Stimulated activated memory B cell treated with anti-CD40 and anti-IgM and Interleukin-4, amounts not matched to agents 10 μg/mL and 1 μg/mL and 100 μg/mL, for 72 hours (primary cell): Measurements from ENCODE around the gene SULT4A1.
A peak's percentile ranks its signal among the peaks of the same experiment; 100 is the strongest.

Source experiments
- ATAC-seq: fragments of 150-1000 bp; cut with Tn5 transposase; 2 replicates; pipeline ENCODE4 v1.10.0; 2021
- H3K27ac Mint-ChIP-seq: one replicate; pipeline ENCODE4 v1.8.0; 2022; ENCODE audit warnings: mild to moderate bottlenecking, mixed read lengths
- H3K27me3 Mint-ChIP-seq: one replicate; pipeline ENCODE4 v1.8.0; 2022; ENCODE audit warnings: mixed read lengths
- H3K36me3 Mint-ChIP-seq: one replicate; pipeline ENCODE4 v1.8.0; 2022; ENCODE audit warnings: mixed read lengths
- H3K4me1 Mint-ChIP-seq: one replicate; pipeline ENCODE4 v1.8.0; 2022; ENCODE audit warnings: mixed read lengths
- H3K4me3 Mint-ChIP-seq: one replicate; pipeline ENCODE4 v1.8.0; 2022; ENCODE audit warnings: mild to moderate bottlenecking, moderate library complexity, mixed read lengths
- H3K9me3 Mint-ChIP-seq: one replicate; pipeline ENCODE4 v1.8.0; 2022; ENCODE audit warnings: mixed read lengths

Gene SULT4A1

DNA sequence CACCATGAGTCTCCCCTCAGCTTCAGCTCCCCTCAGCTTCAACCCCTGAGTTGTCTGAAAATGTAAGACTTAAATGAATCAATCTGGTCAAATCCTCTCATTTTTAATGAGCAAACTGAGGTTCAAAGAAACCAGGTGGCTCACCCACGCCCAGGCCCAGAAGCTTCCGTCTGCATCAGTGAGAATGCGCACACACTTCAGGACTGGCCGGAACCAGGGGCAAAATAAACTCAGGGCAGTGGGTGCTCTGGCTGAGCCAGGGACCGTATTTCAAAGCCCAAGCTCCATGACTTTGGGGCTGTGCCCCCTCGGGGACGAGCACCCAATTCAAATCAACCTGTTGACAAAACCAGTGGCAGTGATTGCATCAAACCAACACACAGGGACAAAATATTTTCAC is 3.1 kb downstream of the SULT4A1 start:
- no peaks in the 10 kb centered on the region for H3K4me1 Mint-ChIP-seq
- no peak overlapping the region for H3K4me3 Mint-ChIP-seq
- H3K9me3 Mint-ChIP-seq = peaks cover 7% of the 10 kb centered on the region
- no peak overlapping the region for H3K27ac Mint-ChIP-seq
- H3K36me3 Mint-ChIP-seq = no peaks in the 10 kb centered on the region
- peaks cover 74% of the 10 kb centered on the region for H3K27me3 Mint-ChIP-seq
- no peak for ATAC-seq

DNA sequence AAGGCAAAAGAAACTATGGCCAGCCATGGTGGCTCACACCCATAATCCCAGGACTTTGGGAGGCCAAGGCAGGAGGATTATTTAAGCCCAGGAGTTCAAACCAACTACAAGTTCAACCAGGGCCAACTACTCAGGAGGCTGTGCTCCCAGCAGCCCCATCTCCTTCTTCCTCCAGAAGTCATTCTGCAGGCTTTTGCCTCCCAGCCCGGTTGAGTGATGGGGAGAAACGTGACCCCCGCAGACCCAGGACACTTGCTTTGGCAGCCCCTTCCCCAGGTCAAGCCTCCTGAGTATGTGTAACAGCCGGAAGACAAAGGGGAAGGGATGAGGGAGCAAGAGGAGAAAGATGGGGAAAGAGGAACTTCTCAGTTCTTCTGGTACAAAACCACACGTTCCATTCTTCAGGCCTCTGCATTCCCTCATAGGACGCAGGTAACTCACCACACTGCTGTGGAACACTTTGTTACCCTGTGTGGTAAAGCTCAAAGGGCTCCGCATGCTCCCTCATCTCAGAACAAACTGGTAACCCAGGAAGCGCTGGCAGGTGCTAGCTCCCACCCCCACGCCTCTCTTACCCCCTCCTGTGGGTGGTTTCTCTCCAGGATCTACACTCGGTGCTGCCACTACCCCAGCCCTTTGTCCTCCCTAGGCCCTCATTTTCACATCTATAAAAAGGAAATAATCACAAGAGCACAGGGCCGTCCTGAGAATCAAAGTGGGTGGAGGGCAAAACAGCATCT is 4.0 kb downstream of the SULT4A1 start:
- Mint-ChIP-seq H3K9me3 (peaks cover 7% of the 10 kb centered on the region), H3K4me3 (no peak overlapping the region), H3K27me3 (peaks cover 74% of the 10 kb centered on the region), H3K4me1 (no peaks in the 10 kb centered on the region), H3K36me3 (no peaks in the 10 kb centered on the region), H3K27ac (no peak overlapping the region)
- no peak for ATAC-seq

DNA sequence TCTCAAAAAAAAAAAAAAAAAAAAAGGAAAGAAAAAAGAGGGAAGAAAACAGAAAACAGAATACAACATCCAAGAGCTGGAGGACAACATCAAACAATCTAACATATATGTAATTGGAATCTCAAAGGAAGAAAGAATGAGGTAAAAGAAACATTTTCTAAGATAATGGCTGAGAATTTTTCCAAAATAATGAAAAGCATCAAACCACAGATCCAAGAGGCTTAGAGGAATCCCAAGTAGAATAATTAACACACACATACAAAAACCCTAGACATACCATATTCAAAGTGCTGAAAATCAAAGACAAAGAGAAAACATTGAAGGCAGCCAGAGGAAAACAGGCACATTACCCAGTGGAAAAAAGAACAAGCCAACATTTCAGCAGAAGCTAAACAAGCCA is 4.9 kb downstream of the SULT4A1 start:
- Mint-ChIP-seq H3K27me3 (peaks cover 74% of the 10 kb centered on the region), H3K9me3 (peaks cover 7% of the 10 kb centered on the region), H3K4me3 (no peak overlapping the region), H3K27ac (no peak overlapping the region), H3K36me3 (no peaks in the 10 kb centered on the region), H3K4me1 (no peaks in the 10 kb centered on the region)
- ATAC-seq = no peak

- Mint-ChIP-seq H3K4me1 (no peaks in the 10 kb centered on the region), H3K27ac (no peak overlapping the region), H3K4me3 (no peak overlapping the region), H3K27me3 (peaks cover 79% of the 10 kb centered on the region), H3K9me3 (peaks cover 7% of the 10 kb centered on the region), H3K36me3 (no peaks in the 10 kb centered on the region)
- ATAC-seq = no peak
Measured at GRCh38 chr22:43855431-43855830, 6.9 kb downstream of the SULT4A1 start.

GRCh38 chr22:43854786-43855271 is 7.5 kb downstream of the SULT4A1 start:
- H3K36me3 Mint-ChIP-seq = no peaks in the 10 kb centered on the region
- H3K27ac Mint-ChIP-seq = no peak overlapping the region
- H3K27me3 Mint-ChIP-seq = peaks cover 76% of the 10 kb centered on the region
- no peak for ATAC-seq
- H3K9me3 Mint-ChIP-seq = peaks cover 7% of the 10 kb centered on the region
- no peaks in the 10 kb centered on the region for H3K4me1 Mint-ChIP-seq
- H3K4me3 Mint-ChIP-seq = no peak overlapping the region

GRCh38 chr22:43854121-43854785 is 8.1 kb downstream of the SULT4A1 start:
- no peak overlapping the region for H3K4me3 Mint-ChIP-seq
- ATAC-seq = no peak
- peaks cover 70% of the 10 kb centered on the region for H3K27me3 Mint-ChIP-seq
- no peak overlapping the region for H3K27ac Mint-ChIP-seq
- H3K36me3 Mint-ChIP-seq = no peaks in the 10 kb centered on the region
- H3K4me1 Mint-ChIP-seq = no peaks in the 10 kb centered on the region
- H3K9me3 Mint-ChIP-seq = peaks cover 7% of the 10 kb centered on the region

- peaks cover 62% of the 10 kb centered on the region for H3K27me3 Mint-ChIP-seq
Measured at GRCh38 chr22:43853328-43853931, 8.9 kb downstream of the SULT4A1 start.

GRCh38 chr22:43852573-43853327 is 9.6 kb downstream of the SULT4A1 start:
- Mint-ChIP-seq H3K4me1 (no peaks in the 10 kb centered on the region), H3K36me3 (no peaks in the 10 kb centered on the region), H3K27ac (no peak overlapping the region), H3K9me3 (peaks cover 7% of the 10 kb centered on the region), H3K4me3 (no peak overlapping the region), H3K27me3 (peaks cover 58% of the 10 kb centered on the region)
- ATAC-seq = peak; percentile 4

More at GRCh38 chr22:43853328-43853931, 8.9 kb downstream of the SULT4A1 start:
- no peaks in the 10 kb centered on the region for H3K4me1 Mint-ChIP-seq
- no peak overlapping the region for H3K27ac Mint-ChIP-seq
- H3K9me3 Mint-ChIP-seq = peaks cover 7% of the 10 kb centered on the region
- no peaks in the 10 kb centered on the region for H3K36me3 Mint-ChIP-seq
- H3K4me3 Mint-ChIP-seq = no peak overlapping the region
- ATAC-seq = no peak

- no peak overlapping the region for H3K4me3 Mint-ChIP-seq
- H3K27ac Mint-ChIP-seq = no peak overlapping the region
- H3K9me3 Mint-ChIP-seq = peaks cover 5% of the 10 kb centered on the region
- ATAC-seq = no peak
- H3K4me1 Mint-ChIP-seq = no peaks in the 10 kb centered on the region
- peaks cover 52% of the 10 kb centered on the region for H3K27me3 Mint-ChIP-seq
- H3K36me3 Mint-ChIP-seq = no peaks in the 10 kb centered on the region
Measured at GRCh38 chr22:43851979-43852307, 10.4 kb downstream of the SULT4A1 start.

DNA sequence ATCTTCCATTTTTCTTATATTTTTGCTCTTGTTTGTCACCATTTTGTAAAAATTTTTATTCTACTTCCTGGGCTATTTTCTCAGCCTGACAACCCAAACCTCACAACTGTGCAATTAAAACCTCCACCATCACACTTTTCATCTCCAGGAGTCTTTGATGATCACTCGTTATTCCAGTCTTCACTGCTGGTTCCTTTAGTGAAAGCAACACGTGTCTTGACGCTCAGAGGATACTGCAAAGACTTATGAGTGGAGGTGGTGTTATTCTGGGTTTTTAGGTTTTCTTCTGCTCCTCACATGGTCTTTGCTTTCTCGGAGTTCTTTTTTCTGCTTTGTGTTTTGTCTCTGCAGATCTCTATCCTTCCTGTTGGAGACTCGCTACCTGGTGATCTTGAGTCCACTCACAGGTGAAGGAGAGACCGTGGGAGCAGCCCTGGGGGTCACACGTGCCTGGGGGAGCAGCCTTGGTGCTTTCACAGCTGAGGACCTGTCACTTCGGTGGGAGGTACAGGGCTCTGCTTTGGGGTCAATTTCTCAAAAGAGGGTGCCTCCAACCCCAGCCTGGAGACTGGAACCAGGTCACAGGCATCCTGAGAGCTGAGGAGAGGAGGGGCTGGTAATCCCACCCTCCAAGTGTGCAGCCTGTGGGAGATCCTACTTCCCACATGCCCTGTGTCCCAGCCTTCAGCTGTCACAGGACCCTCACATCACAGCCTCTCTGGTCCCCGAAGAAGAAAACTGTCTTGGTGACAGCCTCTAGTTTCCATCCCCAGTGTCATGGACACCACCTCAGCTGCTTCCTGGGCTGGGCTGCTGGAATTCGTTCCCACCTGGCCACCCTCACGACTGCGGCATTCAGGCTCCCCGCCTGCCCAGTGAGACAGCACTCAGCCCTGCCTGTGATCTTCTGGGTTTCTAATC is 11.0 kb downstream of the SULT4A1 start:
- no peak for ATAC-seq
- Mint-ChIP-seq H3K27me3 (peaks cover 54% of the 10 kb centered on the region), H3K27ac (no peak overlapping the region)

GRCh38 chr22:43850529-43850928 is 11.8 kb downstream of the SULT4A1 start:
- no peak overlapping the region for H3K27ac Mint-ChIP-seq
- H3K4me1 Mint-ChIP-seq = no peaks in the 10 kb centered on the region
- no peak overlapping the region for H3K4me3 Mint-ChIP-seq
- peaks cover 57% of the 10 kb centered on the region for H3K27me3 Mint-ChIP-seq
- no peaks in the 10 kb centered on the region for H3K9me3 Mint-ChIP-seq
- no peak for ATAC-seq
- no peaks in the 10 kb centered on the region for H3K36me3 Mint-ChIP-seq

More for the DNA sequence above, 11.0 kb downstream of the SULT4A1 start:
- Mint-ChIP-seq H3K9me3 (peaks cover 1% of the 10 kb centered on the region), H3K4me1 (no peaks in the 10 kb centered on the region), H3K36me3 (no peaks in the 10 kb centered on the region), H3K4me3 (no peak overlapping the region)

DNA sequence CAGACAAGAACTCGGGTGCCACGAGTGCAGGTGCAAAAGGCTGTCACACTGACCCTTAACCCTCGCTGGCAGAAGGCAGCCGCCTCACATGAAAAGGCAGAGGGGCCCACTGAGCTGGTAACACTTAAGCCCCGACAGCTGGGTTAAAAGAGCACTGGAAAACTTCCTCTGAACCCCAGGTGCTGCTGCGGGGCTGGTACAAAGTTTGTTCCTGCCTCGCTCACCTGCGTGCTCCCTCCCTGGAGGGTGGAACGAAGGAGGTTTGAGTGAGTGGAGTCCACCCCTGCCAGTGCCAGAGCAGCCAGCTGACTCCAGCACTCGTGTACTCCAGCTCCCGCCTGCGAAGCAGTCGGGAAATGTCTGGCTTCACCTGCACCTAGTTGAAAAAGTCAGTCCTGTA is 12.6 kb downstream of the SULT4A1 start:
- H3K36me3 Mint-ChIP-seq = no peaks in the 10 kb centered on the region
- H3K27me3 Mint-ChIP-seq = peaks cover 61% of the 10 kb centered on the region
- no peaks in the 10 kb centered on the region for H3K9me3 Mint-ChIP-seq
- no peak overlapping the region for H3K4me3 Mint-ChIP-seq
- no peak for ATAC-seq
- H3K27ac Mint-ChIP-seq = no peak overlapping the region
- no peaks in the 10 kb centered on the region for H3K4me1 Mint-ChIP-seq

DNA sequence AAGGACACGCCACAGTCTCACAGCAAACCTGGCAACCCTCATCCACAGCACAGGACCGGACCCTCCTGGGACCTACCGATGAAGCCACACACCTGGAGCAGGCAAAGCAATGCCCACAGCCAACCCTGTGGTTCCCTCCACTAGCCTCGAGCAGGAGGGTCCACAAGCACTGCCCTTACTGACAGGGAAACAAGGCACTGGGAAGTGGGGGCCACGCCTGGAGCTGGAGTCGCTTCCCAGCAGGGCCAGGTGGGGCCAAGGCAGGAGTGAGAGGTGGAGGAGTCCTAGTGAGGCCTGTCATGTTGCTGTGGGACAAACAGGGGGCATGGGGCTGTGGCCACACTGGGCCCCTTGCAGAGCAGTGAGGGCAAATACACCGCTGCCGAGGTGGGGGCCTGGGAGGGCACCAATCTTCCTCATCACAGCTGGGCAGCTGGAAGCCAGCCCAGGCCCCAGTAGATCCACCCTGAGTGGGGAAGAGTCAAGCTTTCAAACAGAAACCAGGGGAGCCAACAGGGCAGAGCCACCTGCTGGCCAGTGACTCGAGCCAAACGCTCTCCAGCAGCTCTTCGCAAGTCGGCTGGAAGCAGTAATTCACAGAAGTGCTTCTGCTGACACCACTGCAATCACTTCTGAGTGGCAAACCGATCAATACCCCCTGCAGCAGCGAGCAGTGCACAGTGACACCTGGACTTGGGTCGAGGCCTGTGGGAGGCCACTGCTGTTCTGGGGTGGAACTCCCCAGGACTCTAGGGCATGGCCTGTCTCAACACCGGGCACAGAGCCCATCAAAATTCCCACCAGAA is 13.7 kb downstream of the SULT4A1 start:
- Mint-ChIP-seq H3K27me3 (peaks cover 57% of the 10 kb centered on the region), H3K4me1 (no peaks in the 10 kb centered on the region), H3K9me3 (no peaks in the 10 kb centered on the region), H3K27ac (no peak overlapping the region), H3K36me3 (no peaks in the 10 kb centered on the region), H3K4me3 (no peak overlapping the region)
- no peak for ATAC-seq
